Middle frontal gyrus (tissue), 1 donor: Measurements from ENCODE around the gene MBTD1.
"Not testable (repeated sequence)": the region's sequence is repeated elsewhere in the genome, so short reads cannot be mapped to it uniquely, and the experiment has no call there.

Experiments used
- DNase-seq: peaks from one replicate; pipeline ENCODE4 v3.0.0-alpha.2; 2015; ENCODE audit warnings: low spot score; ENCODE audit errors: extremely low spot score

MBTD1 gene

DNA sequence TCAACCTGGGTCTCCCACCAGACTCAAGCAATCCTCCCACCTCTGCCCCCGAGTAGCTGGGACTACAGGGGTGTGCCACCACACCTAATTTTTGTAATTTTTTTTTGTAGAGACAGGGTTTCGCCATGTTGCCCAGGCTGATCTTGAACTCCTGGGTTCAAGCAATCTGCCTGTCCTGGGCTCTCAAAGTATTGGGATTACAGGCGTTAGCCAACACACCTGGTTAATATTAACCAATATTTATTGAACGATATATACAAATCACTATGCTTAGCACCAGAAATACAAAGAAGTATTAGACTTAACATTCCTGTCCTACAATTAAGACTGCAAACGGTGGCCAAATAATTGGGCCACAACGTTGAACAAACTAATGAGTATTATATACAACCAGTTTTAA, 4.2 kb downstream of the MBTD1 start:
- DNase-seq = no peak

DNA sequence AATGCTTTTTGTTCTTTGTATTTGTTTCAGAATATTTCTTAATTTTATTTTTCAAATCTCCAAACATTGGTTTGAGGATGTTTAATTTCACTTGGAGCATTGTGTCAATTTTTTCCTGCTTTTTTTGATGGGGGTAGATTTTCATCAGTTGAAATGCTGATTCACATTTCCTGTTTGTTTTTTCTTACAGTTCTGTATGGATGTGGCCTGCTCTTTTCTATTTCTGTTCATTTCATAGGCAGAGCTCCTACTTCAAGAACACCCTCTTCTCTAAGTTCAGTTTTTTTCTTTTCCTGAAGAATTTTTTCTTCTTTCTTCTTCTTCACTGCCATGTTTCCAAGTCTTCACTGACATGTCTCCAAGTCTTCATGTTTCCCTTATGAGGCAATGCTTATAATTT, 8.8 kb downstream of the MBTD1 start:
- DNase-seq = no peak

DNA sequence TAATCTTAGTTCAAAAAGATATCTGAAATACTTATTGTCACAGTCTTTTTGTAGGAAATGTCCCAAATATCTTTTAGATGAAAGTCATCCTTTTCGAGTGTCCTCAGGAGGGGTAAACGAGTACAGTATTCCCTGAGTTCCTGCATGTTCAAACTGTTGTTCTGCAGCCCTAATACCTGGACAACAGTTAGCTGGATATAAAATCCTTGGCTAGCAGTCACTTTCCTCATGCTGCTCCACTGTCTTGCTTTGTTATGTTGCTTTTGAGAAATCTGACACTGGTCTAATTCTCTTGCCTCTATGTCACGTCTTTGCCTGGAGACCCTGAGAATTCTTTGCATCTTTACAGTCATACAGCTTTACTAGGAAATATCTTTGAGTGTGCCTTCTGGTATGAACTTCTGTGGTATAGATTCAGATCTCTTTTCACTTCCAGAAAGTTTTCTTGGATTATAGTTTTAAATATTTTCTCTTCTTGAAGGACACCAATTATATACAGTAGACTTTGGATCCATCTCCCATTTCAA, 9.5 kb downstream of the MBTD1 start:
- DNase-seq = no peak

DNA sequence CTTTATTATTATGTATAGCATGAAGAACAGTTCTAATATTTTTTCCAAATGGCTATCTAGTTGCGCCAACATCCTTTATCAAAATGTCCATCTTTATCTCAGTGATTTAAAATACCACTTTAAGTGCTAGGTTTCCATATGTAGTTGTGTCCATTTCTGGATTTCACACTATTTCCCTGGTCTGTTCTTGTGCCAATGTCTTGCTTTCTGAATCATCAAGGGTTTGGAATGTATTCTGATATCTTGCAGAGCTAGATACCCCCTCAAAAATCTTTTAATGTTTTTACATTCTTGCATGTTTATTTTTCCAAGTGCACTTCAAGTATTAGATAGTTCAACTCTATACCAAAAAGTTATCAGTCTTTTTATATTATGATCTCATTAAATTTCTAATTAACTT, 14.3 kb downstream of the MBTD1 start:
- DNase-seq = no peak

DNA sequence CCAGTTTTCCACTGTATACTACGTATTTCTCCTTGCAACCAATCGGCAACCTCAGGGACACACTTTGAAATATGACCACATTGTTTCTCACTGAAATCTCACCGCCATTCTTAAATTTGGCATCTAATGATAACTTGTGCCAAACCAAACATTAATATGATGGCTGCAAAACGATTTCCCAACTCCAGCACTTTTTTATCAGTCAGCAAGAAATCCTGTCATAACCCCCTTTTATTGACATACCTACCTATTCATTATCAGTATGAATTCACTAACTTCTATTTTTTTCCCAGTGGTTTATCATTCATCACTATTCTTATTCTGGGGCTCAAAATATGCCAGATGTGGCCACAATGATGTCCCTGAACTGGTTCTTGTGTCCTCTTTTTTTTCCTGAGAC, 15.8 kb downstream of the MBTD1 start:
- no peak for DNase-seq

DNA sequence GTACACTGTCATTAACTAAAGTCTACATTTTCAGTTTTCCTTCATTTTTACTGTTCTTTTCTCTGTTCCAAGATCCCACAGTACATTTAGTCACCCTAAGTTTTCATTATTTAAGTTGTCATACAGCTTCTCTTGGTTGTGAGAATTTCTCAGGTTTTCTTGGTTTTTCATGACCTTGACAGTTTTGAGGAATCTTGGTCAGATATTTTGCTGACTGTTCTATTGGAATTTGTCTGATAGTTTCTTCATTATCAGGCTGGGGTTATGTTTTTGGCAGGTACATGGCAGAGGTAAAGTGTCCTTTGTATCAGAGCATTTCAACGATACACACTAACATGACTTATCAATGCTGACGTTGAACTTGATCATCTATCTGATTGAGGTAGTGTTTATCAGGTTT, 19.6 kb downstream of the MBTD1 start:
- no peak for DNase-seq

DNA sequence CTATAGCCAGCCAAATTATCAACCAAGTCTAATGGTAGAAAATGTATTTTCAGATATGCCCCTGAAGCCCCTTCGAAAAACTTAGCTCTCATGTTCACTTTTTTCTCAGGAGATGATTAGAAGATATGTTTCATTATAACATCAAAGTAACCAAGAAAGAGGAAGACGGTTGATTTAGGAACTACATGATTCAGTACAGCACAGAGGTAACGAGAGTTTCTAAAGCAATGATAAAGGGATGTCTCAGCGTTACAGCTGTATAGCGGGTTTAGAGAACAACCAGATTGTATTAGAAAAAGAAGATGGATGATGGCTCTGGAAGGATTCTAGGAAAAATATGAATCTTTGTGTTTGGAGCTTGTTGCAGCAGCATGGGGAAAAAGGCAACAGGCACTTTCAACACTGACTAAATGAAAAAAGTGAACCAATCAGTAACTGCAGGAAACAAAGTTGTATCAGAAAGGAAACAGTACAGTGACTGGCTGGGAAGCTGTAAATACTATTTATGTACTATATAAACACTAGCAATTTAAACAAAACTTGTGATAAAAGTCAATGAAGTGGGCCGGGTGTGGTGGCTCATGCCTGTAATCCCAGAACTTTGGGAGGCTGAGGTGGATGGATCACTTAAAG, 21.5 kb downstream of the MBTD1 start:
- no peak for DNase-seq

DNA sequence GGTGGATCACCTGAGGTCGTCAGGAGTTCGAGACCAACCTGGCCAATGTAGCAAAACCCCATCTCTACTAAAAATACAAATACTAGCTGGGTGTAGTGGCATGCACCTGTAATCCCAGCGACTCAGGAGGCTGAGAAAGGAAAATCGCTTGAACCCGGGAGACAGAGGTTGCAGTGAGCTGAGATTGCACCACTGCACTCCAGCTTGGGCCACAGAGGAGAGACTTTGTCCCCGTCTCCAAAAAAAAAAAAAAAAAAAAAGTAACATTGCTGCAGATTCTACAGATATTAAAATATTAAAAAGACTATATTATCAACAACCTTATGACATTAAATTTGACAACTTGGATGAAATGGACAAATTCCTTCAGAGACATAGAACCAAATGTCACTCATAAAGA, 25.7 kb downstream of the MBTD1 start:
- no peak for DNase-seq

DNA sequence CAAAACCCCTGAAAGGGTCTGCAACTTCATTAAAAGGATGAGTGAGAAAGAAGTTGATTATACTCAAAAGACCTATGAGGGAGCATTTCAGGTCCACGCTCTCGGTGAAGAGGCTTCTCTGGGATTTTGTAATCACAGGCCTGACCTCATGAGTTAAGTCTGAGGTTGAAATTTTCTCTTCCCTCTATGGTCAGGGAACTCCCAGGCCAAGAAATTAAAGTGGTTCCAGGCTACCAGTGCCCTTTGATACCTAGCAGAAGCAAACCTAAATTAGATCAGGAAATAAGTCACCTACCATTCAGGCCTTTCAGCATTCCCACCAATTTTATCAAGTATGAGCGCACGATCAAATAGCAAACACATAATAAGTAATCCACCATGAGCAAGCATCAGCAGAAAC, 27.9 kb downstream of the MBTD1 start:
- DNase-seq = no peak

DNA sequence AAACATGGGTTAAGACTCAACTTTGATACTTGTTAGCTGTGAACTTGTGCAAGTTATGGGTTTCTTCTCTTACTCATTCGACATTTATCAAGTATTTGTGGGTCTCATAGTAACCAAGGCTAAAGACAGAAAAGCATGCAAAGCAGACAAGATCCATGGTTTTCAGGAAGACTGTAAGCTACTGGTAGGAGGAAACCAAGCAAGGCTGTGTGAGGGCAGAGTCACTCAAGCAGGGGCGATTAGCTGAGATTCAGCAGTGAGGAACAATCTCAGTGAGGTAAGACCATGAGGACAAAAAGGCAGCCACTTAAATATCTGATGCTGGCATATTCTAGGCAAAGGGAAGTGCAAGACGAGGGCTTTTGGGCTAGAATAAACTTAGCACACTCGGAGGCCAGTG, 29.5 kb downstream of the MBTD1 start:
- DNase-seq = no peak

DNA sequence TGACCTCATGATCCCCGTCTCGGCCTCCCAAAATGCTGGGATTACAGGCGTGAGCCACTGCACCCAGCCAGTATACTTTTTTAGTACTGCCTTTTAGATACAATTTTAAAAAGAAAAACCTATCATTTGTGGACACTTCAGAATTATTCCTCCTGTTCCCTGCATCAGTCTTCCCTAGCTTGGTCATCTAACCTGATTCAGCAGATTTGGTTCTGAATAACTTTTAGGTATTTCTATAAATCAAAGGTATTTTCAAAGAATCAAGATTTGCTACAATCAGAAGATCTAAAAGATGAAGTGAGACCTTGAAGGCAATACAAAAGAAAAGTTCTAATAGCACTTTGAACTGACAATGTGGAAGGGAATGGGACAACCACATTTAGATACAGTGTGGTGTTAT, 30.0 kb downstream of the MBTD1 start:
- DNase-seq = no peak

DNA sequence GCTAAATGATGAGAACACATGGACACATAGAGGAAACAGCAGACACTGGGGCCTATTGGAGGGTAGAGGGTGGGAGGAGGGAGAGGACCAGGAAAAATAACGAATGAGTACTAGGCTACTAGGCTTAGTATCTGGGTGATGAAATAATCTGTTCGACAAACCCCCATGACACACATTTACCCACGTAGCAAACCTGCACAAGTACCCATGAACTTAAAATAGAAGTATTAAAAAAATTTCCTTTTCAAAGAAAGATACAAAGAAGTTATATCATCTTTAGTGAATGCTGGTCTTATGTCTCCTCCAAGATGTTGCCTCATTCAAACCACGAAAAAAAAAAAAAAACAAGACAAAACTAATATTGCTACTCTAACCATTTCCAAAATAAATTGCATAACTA, 31.7 kb downstream of the MBTD1 start:
- DNase-seq = no peak

DNA sequence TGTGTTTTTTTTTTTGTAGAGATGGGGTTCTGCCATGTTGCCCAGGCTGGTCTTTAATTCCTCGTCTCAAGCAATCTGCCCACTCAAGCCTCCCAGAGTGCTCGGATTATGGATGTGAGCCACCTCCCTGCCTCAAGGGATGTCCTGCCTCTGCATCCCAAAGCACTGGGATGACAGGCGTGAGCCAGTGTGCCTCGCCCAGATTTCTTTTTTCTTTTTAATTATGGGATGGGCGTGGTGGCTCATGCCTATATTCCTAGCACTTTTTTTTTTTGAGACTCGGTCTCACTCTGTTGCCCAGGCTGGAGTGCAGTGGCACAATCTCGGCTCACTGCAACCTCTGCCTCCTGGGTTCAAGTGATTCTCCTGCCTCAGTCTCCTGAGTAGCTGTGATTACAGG, 34.3 kb downstream of the MBTD1 start:
- DNase-seq = not testable (repeated sequence)

DNA sequence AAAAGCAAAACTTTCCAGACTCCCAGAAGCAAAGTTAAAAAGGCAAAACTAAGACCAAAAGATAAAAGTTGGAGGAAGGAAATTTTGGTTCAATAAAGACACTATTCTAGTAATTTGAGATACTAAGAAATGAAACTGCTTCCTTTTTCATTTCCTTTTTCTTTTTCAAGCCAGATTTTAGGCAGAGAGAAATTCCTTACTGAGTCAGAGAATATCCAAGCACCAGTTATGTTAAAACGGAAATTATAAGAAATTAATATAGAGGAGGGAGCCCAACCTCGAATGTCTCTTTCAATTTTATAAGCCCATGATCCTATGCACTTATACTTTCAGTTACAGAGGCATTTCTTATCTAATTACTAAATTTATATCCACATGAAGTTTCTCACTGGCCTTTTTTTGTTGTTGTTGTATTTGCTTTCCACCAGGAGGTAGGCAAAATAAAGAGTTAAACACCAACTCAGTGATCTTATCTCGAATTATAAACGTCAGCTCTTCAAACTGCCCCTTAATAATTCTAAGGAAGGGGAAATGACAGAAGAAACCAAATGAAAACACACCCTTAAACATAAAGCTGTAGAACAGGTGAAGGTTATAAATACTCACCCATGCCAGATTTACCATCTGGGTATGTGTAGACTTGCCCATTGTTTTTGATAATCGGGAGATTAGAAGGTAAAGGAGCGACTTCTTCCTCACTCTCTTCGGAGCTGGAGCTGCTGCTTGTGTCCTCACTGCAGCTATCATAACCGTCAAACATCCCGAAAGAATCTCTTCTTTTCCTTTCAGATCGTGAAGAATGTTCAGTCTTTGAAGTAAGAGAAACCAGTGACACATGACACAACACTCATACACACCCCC, 35.2 kb downstream of the MBTD1 start:
- DNase-seq = no peak

DNA sequence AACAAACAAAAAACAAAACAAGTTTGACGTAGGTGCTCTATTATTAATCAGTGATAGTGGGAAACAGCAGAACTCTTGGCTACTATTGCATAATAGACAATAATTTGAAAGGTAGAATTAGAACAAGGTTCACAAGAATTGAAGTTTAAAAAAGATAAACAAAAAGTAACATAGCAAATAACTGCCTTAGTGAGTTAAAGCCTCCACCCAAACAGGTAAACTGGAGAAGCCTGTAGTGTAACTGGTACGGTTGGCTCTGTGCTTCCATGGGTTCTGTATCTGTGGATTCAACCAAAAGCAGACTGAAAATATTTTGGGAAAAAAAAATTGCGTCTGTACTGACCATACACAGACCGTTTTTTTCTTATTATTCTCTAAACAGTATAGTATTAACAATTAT, 38.5 kb downstream of the MBTD1 start:
- no peak for DNase-seq

DNA sequence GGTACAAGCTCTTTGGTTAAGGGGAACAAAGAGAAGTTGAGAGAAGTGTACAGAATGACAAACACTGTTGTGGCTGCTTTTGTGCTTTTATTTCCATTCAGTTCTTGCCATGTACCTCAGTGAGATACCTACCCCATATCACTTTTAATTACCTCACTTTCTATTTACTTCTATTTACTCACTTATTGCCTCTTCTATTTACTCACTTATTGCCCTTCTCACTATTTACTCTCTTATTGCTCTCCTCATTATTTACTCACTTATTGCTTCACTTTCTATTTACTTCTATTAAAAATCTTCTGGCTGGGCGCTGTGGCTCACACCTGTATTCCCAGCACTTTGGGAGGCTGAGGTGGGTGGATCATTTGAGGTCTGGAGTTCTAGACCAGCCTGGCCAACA, 41.9 kb downstream of the MBTD1 start:
- DNase-seq = no peak

DNA sequence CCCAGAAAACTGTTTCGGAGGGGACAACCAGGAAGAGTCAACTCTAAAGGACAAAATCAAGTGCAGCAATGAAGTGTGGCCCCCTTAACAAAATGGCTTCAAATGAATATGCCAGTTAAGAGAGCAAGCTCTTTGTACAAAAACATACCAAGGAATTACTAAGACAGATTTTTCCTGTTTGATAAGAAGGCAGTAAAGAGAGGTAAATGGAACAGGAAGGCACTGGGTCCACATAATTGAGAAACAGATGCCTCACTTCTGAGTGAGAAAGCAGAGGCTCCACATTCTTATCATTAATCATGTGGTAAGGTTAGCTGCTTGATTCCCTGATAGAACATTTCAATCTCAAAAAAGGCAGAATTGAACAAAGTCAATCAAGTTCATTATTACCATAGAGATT, 44.9 kb downstream of the MBTD1 start:
- no peak for DNase-seq

DNA sequence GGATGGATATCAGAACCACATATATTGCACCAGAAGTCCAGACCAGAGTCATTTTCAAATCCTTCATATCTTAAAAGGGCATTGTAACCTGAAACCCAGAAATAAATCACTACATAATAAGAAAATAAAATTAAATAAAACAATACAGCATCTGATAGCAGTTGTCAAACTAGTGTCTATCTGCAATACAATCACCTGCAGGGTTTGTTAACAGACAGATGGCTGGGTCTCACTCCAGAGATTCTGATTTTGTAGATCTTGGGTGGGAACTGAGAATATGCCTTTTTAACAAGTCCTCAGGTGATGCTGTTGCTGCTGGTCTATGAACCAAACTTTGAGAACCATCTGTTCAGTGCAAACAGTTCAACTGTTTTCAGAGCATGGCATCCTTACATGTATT, 56.0 kb downstream of the MBTD1 start:
- DNase-seq = no peak

DNA sequence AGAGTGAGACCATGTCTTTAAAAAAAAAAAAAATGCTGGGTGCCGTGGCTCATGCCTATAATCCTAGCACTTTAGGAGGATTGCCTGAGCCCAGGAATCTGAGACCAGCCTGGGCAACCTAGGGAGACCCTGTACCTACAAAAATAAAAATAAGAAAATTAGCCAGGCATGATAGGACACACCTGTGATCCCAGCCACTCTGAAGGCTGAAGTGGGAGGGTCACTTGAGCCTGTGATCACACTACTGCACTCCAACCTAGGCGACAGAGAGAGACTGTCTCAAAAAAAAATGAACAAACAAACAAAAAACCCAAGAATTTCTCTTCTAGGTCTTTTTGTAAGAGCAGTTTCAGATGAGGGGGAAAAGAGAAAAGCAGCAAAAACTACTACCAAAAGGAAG, 59.0 kb downstream of the MBTD1 start:
- no peak for DNase-seq

DNA sequence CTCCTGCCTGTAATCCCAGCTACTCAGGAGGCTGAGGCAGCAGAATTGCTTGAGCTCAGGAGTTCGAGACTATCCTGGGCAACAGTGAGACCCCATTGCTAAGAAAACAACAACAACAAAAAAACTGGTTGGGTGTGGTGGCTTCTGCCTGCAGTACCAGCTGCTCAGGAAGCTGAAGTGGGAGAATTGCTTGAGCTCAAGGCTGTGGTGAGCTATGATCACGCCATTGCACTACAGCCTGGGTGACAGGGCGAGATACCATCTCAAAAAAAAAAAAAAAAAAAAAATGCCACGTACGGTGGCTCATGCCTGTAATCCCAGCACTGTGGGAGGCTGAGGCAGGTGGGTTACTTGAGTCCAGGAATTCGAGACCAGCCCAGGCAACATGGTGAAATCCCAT, 59.6 kb downstream of the MBTD1 start:
- DNase-seq = no peak

DNA sequence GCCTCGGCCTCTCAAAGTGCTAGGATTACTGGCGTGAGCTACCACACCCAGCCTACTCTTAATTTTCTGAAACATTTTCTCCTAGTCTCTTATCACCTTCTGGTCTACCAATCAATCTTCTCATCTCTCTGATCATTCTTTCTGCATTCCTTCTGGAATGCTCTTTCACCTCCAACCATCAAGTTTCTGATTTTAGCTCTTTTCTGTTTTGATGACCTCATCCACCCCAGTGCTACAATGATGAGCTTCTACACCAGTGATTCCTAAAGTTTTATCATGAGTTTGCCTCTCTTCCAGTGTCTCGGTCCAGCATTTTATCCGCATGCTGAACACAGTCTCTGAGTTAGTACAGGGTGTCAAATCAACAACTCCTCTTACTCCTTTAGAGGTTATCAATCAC, 62.1 kb downstream of the MBTD1 start:
- no peak for DNase-seq

DNA sequence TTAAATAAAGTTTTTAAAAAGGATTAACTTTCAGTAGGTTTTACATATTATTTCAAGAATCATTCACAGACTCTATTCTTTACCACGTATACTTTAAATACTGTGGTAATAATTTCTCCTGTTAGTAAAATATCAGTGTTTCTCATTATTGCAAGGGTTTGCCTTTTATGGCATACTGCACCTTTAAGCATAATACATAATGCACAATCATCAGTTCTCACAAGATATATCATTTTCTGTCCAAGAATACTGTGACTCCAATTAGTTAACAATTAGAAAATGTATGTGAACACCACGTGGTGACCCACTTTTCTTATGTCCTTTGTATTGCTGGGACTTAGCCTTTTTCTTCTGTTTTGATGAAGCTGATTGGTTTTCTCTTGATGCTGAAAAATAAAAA, 68.0 kb downstream of the MBTD1 start:
- DNase-seq = no peak

DNA sequence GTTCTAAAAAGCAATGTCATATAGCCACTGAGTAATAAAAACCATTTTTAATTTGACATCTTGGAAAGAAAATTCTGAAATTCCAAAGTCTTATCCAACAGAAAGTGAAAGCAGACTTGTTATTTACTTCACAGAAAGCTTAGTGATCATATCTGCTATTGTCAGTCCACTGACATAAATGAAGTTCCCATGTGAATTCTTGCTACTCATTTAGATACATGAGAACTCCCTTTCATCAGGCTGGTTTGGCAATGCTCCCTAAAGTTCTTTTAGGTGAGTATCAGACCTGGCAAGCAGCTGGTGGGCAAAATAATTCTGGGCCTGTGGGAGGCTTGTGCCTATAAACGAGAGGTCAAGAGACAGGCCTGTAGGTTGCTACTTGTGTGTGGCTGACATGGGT, 70.2 kb downstream of the MBTD1 start:
- DNase-seq = no peak
